IPS-NIHi11 (cell line): ENCODE results near the gene ALB.

Experiments used
- DNase-seq: peaks from one replicate; pipeline ENCODE4 v3.0.0; 2012; ENCODE audit warnings: mixed read lengths, low spot score

Gene ALB

DNA sequence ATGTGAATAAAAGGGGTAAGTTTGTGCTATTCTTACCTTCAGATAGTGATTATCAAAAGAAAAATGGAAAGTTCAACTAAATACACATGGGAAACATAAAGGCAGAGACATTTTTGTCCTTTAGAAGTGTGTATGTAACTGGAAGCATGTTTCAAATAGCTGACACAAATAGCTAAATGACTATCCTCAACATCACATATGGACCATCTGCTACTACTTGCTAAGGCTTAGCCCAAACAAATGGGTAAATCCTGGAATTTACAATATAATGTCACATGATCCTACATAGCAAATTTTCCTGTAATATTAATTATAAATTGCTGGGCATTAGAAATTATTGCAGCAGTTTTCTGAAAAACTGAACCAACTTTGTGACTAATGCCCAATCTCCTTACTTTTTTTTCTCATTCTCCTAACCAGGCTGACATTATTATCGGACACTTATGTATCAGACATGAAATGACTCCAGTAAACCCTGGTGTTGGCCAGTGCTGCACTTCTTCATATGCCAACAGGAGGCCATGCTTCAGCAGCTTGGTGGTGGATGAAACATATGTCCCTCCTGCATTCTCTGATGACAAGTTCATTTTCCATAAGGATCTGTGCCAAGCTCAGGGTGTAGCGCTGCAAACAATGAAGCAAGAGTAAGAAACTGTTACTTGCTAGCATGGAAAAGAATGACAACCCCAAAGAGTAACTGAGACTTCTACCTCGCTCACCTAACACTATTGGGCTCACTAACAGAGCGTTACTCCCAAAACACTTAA is 48.1 kb downstream of the ALB start:
- DNase-seq, result no peak

DNA sequence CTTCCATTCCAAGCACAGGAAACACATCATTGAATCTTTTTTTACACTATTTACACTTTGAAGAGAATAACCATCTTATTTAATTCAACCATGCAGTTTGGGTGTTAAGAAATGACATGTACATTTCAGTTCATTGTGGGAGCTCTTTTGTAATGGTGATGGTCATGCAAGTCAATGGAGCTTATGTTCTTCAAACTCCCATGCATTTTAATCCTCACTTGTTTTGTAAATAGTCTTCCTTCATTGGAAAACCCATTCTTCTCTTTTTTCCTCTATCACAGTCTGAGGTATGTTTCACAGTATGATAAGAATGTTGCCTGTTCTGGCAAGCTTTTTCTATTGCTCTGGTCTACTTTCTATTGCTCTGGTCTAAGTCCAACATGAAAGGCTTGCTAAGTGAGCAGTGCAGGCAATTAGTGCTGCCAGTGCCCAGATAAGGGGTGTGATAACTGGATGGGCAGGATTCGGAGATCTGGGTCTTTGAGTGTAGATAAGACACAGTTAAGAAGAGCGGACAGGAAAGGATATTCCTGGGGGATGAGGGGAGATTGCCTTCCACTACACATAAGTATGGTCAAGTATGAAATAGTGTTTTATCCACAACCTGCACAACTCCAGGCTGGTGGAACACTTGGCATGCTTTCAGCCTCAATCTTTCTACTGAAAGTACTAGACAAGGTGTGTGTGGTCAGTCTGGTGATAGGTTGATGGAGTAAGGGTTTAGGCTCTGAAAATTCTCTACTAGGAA is 49.0 kb downstream of the ALB start:
- peak; percentile 43 for DNase-seq

GRCh38 chr4:73453701-73454005 is 49.6 kb downstream of the ALB start:
- no peak for DNase-seq

DNA sequence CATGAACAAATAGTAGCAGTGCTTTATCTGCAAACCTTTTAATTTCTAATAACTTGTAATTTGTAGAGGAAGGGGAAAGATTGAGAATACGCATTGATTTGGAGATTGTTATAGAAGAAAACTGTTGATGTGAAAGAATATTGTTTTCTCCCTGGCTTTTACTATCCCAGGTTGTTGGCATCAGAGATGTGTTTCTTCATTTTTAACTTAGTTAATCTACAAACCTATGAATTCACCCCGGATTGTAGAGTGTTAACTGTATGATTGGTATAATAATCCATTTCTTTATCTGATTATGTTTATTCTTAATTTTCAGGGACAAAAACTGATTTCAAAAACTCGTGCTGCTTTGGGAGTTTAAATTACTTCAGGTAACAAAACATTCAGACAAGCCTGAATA is 50.8 kb downstream of the ALB start:
- DNase-seq, result no peak

- DNase-seq, result no peak
Observed at GRCh38 chr4:73456177-73457022, 52.3 kb downstream of the ALB start.

DNA sequence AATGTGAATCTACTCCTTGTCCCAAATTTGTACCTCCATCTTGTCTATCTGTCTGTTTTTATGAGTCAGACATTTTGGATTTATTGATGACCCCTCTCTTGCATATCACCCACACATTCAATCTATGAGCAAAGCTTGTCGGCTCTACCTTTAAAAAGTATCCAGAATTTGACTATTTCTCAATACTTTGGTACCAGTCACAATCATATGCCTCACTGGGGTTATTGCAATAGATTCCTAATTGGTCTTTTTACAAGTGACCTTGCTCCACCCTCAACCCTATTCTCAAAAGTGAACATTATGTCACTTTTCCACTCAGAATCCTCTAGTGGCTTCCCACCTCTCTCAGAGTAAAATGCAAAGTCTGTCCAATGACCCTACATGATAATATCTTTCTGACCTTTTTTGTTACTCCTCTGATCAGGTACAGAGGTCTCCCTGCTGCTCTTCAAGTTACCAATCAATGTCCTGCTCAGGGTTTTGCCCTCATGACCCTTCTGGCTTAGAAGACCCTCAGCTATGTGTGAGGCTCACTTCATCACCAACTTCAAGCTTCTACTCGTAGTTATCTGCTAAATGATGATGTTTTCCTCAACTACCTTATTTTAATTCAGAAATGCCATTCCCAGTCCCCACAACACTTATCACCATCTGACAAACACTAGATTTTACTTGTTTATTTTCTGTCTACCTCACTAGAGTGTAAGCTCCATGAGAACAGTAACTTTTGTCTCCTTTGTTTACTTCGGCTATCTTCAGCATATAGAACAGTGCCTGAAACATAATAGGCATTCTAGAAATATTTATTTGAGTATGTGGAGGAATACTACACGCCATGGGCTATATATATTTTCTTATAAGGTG is 54.3 kb downstream of the ALB start:
- no peak for DNase-seq

- no peak for DNase-seq
Observed at GRCh38 chr4:73459048-73459421, 54.9 kb downstream of the ALB start.

DNA sequence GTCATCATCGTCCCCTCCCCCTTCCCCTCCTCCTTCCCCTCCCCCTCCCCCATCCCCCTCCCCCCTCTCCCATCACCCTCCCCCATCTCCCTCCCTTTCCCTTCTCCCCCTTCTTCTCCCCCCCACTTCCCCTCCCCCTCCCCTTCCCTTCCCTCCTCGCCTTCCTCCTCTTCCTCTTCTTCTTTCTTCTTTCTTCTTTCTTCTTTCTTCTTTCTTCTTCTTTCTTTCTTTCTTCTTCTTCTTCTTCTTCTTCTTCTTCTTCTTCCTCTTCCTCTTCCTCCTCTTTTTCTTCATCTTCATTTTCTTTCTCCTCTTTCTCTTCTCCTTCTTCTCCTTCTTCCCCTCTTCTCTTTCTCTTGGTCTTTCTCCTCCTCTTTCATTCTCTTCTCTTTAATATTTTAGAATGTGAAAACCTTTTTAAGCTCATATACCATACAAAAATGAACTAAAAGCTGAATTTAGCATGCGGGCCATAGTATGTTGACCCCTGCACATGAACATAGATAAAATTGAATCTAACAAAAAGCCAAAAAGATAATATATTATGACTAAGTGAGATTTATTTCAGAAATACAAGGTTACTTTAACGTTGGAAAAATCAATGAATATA is 56.9 kb downstream of the ALB start:
- no peak for DNase-seq

DNA sequence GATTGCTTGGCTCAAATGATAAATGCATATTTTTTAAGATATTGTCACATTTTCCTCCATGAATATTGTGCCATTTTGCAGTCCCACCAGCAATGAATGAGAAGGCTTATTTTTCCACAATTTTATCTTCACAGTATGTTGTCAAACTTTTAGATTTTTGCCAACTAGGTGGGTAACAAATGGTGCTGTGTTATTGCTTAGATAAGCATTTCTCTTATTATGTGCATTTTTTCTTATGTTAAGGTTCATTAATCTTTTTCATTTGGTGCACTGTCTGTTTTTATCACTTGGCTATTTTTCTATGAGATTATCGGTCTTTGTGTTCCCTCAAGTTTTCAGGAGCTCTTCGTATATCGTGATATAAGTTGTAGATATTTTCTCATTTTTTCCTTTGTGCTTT is 64.1 kb downstream of the ALB start:
- DNase-seq, result no peak

- no peak for DNase-seq
Observed at GRCh38 chr4:73470728-73471127, 66.6 kb downstream of the ALB start.
